ENCODE measurements around the gene THADA.

The THADA gene

DNA sequence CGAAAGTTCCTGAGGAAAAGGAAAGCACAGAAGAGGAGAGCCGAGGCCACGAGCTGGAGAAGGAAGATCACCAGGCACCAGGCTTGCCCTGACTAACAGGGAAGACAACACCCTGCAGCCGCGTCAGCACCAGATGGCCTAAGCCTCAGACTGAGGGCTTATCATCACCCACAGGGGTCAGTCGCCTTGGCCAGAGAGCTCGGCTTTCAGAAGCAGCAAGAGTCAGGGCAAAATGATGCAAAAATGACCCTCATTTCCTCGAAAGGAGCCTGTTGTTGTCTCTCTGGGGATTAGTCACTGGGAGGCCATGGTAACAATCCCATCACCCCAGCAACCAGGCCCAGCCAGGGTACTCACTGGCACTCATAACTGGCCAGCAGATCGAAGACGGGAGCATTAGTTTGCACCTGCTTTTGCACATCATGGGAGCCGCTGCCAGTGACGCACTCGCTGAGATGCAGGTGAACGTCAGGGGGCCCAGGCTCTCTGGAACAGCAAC, 326.7 kb downstream of the THADA start:
- no peak for DNase-seq

DNA sequence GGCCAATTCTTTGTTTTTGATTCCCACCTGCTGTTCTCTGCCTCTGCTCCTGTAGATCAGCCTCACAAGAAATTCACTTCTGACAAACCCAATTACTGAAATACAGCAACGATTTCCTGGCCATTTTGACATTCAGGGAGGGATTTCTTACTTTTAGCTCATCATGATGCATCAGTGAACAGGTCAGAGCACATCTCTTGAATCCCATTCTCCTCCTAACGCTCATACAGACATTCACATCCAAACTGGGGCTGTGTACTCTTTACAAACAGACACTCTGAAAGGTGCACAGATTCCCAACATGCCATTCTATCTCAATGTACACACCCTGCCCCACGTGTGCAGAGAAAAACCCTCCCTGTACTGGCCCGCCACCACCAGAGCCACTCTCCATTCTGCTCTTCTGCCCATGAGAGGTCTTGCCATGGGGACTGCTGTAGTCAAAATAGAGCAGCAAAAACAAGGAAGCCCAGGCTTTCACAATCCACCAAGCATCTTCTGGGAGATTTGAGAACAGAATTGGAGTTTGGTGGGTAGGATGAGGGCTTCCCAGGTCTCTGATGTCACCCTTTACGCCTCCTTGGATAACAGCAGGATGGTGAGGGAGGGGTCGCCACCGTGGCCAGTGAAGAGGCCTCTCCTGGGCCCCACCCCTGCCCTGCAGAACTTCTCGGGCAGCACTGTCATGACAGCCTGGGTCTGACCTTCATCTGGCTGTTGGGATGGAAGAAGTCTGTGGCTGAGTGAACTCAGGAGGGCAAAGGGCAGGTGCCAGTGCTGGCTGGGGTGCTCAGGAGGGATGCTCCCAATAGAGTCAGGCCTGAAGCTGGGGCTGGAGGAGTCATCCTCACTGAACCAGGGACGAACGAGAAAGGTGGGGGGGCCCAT, 327.5 kb downstream of the THADA start:
- DNase-seq = no peak

DNA sequence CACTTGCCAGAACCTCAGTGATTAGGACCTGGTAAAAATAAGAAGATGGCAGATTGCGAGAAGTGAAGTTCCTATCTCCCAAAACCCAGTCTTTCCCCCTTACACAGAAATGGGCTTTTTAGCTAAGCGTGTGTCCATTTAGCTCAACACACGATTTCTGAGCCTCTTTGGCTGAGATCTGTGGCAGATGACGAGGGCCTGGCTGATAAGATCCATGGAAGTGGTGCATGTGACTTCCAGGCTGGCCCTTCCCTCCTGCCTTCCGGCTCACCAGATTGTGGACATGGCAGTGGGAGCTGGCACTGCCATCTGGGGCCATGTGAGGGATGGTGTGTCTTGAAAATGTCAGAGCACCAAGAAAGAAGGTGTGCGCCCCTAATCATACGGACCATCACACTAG, 328.5 kb downstream of the THADA start:
- no peak for DNase-seq

DNA sequence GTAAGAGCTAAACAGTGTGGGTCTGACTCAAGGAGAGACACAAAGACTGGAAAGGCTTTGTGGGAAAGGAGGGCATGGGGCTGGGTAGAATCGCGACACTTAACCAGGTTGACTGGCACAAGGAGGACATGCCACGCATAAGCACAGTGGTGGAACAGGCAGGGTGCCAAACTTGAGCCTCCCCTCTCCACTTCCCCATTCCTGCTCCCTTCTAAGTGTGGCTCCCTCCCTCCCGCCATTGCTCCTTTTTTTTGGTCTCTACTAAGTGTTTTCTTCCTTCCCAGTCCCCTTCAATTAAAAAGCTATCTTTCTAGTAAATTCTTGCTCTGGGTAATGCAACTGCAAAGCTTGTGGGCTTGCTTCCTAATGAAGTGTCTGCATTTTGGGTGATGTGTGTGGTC, 329.1 kb downstream of the THADA start:
- no peak for DNase-seq

DNA sequence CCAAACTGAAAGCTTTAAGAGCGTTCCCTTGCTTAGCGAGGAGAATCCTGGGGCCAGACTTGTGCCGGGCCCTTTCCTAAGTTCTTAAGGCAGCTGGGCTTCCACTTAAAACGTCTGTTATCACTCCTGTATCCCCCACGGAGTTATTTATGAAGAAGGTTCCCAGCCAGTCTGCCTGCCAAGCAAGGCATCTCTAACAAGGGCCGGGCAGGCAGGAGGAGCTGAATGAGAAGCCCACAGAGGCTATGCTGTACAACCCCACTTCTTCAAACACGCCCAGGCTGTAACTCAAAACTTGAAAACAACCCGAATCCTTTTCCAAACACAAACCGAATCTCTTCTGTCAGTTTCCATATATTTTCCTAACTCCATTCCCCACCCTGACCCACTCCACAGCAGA, 330.4 kb downstream of the THADA start:
- no peak for DNase-seq

DNA sequence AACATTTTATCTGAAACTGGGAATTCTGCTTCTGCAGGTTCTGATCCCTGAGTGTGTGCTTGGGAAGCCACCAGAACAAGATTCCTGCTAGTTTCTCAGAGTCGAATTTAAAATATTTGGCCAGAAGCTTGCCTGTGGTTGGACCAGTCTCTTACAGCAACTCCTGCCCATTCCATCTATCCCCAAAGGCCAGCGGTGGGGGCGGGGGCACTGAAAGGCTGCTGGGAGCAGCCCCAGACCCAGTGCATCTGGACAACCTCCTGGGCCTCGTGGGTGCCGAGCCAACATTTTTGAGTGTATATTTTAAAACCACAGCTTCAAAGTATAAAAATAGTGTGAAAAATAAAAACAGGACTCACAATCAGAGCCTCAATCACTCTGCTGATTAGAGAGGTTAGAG, 330.8 kb downstream of the THADA start:
- no peak for DNase-seq

DNA sequence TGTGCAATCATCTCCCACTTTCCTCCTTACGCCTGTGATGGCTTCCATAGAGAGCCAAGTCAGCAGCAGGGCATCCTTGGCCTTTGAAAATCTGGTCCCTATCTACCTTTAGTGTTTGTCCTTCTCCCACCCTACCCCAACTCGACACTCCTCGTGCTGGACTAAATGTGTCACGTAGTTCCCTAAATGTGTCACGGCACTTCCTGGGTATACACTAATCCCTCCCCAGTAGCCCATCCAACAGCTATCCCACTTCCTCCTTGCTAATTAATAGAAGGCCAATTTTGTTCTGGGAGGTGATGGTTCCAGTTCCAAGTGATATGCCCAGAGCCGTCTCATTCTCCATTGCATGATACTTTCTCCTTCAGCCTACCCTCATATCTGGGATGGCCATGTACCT, 332.9 kb downstream of the THADA start:
- DNase-seq = no peak

DNA sequence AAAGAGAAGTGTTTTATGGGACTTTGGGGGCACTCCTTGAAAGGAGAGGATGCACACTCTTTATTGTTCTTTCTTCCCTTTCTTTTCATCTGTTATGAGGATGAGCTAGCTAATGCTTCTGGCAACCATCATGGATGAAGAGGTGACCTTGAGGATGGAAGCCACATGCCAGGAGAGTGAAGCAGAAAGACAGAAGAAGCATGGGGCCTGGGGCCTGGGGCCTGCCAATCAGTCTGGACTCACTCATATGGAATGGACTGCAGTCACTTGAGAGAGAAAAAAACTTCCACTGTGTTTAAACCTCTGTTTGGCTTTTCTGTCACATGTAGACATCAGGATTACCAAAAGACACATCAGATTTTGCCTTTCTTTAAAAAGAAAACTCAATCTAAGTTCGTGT, 333.6 kb downstream of the THADA start:
- DNase-seq = no peak

DNA sequence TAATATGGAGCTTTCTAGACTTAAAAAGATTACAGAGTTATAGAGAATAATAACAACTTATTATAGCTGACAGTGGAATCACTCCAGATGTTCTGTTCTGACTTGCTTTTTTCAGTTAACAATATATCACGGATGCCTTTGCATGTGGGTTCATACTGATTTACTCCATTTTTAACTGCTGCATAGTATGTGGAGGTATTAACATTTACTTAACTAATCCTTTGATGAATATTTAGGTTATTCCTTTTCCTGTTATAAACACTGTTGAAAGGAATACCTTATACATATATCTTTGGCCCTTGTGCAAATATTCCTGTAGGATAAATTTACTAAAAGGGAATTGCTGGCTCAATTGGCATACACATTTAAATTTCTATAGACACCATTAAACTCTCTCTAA, 336.3 kb downstream of the THADA start:
- DNase-seq = no peak

DNA sequence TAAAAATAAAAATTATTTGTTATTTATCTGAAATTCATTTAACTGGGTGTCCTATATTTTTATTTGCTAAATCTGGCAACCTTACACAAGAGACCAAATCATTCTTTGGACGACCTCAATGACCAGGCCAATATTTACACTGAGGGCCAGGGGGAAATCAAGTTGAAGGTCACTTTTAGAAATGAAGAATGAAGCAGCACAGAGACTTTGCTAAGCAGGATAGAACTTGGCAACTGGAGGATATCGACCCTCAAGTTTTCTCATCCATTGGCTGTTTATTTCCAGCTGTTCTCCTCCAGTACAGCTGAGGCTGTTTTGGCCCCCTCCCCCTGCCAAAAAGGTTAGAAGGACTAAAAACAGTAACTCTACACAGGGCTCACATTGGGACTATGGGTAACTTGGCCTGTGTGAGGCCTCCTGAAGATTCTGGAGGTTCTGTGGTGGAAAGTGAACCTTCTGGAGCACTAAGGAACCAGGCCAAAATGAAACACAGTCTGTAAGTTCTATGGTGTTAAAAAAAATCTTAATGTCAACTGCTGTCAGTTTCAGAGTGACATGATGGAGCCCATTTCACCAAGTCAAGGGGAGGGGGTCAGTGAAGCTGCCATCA, 337.2 kb downstream of the THADA start:
- DNase-seq = no peak

DNA sequence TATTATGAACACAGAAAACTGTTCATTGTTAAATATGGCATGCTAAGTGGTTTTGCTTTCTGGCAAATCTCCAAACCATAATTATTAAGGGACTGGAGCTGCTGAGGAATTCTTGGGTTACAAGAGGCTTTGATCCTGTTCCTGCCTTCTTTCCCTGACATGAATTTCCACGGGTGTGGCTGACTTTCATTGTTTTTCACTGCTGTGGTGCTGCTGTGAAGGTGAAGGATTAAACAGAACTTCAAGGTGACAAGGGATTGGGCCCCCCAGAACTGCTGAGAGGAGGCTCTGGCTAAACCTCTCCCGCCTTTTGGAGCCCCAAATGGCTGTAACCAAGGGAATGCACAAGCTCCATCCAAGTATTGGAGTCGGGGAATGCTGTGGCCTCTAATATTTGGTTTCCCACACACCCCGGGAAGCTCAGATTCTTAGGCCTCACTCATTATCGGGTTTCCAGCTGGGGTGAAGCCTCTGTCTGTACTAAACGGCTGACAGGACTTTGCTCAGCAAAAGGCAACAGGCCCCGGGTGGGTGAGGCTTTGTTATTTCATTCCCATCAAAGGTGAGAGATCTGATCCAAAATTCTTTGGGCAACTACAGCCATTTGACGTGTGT, 340.4 kb downstream of the THADA start:
- no peak for DNase-seq

DNA sequence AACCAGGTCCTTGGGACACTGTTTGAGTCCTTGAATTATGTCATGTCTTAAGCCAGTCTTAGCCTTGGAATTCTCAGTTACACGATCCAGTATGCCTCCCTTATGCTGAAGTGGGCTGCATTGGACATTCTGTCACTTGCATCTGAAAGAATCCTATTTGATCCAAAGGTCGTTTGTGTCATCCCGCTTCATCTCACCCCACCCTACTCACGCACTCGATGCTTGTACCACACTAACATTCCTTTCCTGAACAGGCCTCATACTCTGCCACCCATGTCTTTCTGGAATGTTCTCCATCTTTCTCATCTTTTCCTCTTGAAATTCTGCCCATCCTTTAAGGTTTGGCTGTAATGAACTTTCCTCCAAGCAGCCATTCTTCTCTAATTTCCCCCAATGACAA, 341.5 kb downstream of the THADA start:
- no peak for DNase-seq

DNA sequence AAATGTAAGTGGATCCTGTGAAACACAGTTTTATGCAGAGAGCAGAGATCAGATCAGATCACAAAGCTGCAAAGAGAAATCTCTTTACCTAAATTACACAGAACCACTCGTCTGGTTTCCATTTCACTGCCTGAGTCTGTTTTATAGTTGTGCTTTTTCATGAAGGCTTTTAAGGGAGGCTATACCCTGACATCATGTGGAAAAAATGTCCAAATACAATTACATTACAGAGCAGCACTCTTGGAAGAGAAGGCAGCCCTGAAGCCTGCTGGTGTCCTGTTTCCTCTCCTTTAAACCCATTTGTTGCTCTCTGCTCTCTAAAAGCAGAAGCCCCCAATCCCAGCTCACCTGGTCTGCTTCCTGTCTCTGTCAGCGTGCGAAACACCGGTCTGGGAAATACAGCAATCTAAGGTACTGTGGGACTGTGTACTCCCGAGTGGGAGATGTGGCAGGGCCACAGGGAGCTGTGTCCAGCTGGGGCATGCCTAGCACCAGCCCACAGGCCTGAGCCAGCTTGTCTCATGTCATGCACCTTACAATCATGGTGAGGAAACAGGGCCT, 344.6 kb downstream of the THADA start:
- DNase-seq = no peak

DNA sequence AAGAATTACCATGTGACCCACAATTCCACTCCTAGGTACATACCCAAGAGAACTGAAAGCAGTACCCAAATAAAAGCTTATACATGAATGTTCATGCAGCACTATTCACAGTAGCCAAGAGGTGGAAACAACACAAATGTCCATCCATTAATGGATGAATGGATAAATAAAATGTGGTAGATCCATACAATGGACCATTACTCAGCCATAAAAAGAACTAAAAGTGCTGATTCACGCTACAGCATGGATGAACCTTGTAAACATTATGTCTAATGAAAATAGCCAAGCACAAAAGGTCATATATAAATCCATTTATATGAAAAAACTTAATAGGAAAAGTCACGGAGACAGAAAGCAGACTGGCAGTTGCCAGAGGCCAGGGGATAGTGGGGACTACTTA, 345.8 kb downstream of the THADA start:
- DNase-seq = no peak

DNA sequence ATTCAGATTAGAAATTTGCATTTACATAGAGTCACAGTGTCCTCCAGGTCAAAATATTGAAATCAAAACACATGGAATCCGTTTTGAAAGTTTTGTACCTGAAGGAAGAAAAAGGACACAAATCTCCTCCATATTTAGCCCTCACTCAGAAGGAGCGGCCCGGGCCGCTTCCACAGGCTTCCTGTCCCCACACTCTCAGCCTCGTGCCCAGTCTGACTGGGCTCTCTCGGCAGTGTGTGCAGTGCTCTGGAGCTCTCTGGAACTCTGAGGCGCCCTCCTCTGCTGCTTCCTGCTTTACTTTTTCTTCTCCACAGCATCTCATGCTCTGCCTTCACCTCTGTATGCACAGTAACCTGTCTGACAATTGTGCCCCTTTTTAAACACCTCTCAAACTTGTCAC, 347.2 kb downstream of the THADA start:
- DNase-seq = no peak

DNA sequence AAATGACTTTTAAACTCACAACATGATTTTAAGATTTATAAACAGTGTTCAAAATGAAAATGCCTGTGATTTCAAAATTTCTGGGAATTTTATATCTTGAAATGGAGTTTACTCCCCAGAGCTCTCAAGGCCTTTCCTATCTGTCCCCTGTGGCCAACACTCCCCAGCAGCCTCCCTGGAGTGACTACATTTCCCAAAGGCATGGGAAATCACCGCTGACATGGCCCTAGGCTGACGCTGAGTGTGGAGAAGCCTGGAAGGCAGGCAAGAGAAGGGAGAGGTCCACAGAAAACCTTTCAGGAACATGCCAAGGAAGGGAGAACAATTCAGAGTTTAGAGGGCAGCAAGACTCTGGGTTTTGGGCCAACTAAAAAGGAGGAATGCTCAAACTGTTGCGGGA, 349.2 kb downstream of the THADA start:
- DNase-seq = no peak

DNA sequence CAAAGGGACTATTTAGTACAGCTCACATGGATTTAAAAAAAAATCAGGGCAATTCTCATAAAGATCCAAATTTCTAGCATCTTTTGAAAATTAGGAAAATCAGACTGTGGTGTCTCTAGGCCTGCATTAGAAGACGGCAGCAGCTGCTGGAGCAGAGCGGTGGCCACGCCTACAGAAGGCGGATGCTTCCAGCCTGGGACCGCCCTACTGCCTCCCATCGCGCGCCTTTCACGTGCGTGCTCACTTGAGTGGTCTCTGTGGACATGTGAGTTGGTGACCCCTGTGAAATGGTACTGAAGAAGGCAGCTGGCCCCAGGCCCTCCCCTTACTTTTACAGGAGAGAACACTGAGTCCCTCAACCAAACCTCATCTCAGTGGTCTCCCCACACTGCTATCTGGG, 354.3 kb downstream of the THADA start:
- no peak for DNase-seq

DNA sequence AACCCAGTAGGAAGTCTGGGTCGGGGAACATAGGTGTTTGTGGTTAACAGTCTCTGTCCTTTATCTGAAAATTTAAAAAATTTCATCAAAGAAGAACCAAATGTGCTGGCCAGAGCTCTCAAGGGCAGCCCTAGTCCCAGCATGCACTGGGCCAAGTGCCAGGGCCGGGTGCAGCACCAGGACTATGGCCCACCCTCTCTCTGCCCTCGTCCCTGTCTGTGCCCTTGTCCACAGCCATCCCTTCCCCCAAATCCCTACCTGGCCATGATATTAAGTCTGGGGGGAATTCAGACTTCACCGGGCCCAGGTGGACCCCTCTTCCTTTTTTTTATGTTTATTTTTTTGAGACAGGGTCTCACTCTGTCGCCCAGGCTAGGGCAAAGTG, 355.1 kb downstream of the THADA start:
- no peak for DNase-seq

DNA sequence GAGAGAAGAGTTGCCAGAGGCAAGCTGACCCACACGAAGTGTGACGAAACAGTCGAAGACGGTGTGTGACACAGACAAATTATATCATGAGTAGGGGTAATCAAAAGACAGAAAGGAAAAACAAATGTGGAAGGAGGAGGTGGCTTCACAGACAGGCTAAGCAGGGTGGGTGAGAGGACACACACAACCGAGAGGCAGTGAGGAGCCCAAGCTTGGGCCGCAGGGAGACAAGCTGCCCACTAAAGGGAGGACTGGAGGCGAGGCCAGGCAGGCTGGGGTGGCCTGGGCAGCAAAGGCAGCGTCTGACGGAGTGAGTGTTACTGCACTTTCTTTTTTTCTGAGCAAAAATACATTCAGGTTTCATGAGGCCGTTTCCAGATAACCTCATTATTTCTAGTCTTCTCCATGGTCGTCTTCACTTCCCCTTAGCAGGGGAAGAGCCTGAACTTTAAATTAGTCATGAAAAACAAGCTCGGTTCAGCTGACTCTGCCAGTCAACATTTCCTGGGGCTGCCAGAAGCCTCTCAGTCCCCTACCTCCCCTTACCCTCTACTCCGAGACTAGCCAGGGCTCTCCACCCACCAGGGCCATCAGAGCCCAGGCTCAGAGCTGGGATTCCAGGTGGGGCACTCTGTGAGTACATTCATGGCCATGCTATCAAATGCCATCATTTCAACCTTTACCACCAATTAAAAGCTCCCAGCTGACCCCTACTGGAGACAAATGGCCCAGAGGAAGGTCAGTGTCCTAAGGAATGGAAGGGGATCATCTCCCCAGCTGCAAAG, 355.7 kb downstream of the THADA start:
- DNase-seq = no peak

DNA sequence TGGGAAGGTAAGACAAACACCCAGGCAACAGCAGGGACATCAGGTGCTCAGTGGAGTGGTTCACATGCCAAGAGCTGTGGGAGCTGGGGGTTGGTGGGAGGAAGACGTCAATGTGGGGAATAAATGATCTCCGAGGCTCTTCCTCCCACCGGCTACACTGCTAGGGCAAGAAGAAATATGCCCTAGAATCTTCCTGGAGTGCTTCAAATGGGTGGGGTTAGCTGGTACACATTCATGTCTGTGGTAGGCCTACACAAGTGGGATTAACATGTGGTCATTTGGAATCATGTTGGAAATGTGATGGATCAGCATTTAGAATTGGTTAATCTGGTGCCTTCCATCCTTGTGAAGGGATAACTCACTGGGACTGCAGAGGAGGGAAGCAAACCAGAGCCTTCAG, 357.0 kb downstream of the THADA start:
- no peak for DNase-seq

DNA sequence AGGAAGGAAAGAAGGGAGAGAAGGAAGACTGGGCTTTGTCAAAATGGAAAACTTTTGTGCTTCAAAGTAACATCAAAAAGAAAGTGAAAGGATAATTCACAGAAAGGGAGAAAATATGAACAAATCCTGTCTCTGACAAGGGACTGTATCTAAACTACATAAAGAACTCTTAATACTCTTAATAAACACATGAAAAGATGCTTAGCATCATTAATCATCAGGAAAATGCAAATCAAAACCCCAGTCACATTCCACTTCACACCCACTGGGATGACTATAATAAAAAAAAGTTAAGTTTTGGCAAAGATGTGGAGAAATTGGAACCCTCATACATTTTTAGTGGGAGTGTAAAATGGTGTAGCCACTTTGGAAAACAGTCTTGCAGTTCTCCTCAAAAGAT, 357.7 kb downstream of the THADA start:
- DNase-seq = no peak

DNA sequence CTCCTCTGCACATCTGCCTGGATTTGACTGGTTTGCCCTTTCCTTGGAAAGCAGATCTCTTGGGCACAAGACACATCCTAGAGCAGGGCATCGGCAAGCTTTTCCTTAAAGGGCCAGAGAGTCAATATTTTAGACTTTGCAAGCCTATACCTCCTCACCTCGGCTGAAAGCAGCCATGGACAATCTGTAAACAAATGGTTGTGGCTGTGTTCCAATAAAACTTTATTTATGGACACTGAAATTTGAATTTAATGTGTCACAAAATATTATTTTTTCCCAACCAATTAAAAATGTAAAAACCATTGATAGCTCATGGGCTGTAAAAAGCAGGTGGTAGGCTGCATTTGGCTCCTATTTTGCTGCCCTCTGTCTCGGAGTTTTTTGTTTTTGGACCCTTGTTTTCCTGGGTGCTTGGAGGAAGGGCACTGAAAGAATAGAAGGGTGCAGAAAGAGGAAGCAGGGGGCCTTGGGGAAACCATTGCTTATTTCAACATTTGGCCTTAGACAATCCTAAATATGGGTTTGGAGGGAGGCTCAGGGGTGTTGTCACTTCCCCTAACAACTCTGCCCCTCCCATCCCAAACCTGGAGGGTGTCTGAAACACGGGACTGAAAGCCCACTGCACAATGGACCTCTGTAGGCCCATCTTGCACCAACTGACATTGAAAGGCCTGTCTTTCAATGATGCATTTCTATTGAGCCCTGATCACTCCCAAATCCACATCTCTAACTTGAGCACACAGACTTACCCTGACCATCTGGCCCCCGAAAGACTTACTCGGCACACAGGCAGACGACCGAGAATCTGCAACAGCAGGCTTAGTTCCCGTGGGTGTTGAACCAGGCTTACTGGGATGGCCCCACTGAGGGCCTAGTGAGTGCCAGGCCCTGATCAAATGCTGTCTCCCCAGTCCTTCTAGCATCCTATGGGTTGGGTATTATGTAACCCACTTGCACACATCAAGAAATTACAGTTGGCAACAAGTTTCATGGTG, 362.3 kb downstream of the THADA start:
- DNase-seq = no peak

Data from NCI-H774 (cell line).